HG03575 (cell line): ENCODE measurements around the gene VCPKMT.
"Not testable (repeated sequence)": the region's sequence is repeated elsewhere in the genome, so short reads cannot be mapped to it uniquely, and the experiment has no call there.

Experiments
- ATAC-seq: cut with Tn5 transposase; IDR thresholded peaks from one replicate; pipeline ENCODE4 v1.9.1; 2021; ENCODE audit not compliant: unreplicated experiment, insufficient number of reproducible peaks, low FRiP score; ENCODE audit errors: extremely low read depth

The VCPKMT gene

GRCh38 chr14:50094056-50094755 is 22.2 kb downstream of the VCPKMT start:
- ATAC-seq, result no peak

DNA sequence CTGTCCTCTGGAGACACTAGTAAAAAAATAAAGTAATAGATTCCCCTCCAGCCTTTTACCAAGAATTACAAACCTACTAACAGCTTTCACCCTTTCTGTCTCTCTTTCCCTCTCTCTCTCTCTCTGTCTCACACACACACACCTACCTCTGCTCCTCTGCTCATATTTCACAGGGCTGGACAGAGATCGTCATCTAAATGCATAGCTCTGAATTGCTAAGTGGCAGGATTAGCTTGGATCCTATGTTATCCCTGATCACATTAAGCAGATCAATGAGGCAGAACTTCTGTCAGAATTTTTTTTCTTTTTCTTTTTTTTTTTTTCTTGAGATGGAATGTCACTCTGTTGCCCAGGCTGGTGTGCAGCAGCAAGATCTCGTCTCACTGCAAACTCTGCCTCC is 22.9 kb downstream of the VCPKMT start:
- no peak for ATAC-seq

DNA sequence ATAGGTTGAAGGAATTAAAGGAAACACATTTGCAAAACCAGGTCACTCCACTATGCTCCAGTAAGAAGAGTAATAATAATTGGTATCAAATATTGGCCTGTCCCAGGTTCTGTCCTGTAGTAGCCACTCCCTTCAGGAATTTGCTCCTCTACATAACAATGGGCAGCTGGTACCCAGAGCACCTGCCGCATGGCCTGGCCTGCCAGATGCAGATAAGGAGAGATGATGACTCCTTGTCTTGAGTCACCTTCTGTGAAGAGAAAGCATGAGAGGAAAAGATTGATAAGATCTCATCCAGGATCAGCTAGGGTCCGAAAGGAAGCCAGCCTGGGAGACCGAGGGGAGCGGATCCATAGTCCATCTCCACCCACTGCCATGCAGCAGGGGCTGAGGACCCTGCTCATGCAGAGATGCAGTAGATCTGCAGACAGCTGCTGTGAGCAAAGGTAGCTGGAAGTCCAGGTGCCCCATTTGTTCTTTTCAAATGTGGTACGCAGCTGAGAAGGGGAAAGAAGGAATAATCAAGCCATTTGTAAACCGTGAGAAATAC is 24.3 kb downstream of the VCPKMT start:
- no peak for ATAC-seq

DNA sequence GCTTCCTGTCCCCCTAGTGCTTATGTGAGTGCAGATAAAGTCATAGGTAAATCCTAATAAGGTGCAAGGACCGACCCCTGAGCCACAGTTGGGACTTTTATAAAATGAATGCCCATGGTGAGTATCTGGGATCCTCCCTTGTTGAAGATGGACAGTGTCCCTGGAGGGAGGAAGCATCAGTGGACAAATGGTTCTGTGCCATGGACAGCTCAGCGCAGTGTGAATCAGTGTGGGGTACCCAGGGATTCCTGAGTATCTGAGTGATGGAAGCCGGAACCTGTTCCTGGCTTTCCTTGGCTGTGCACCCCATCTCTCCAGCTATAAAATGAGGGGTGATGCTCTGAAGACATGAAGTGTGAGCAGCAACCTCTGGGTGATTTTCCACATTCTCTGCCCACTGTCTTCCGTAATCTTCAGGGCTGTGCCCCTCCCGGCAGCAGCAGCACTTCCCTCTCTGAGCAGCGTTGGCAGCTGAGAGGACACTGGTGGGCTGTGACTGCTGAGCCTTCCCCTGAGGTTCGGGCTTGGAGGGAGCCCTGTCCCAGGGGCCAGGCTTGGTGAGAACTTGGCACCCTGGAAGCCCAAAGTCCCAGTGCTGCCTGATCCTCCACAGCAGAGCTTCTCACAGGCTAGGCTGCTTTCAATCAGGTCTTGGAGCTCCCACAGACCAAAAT is 25.0 kb downstream of the VCPKMT start:
- ATAC-seq, result no peak

GRCh38 chr14:50089208-50089607 is 27.2 kb downstream of the VCPKMT start:
- no peak for ATAC-seq

GRCh38 chr14:50088731-50089130 is 27.6 kb downstream of the VCPKMT start:
- no peak for ATAC-seq

DNA sequence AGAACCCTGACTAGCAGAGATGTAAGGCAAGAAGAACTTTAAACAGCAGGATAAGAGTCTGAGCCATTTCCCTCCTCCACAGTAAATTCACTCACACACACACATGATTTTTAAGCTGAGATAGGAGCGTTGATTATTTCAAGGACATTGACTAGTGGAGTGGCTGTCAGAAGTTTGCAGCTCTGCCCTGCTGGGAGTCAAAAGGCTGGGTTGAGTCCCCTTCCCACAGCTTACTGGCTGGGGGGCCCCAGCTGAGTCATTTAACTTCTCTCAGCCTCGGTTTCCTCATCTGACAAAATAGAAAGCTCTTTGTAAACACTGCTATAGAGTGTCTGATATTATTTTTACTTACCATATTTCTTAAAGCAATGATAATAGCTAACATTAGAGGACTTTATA is 28.3 kb downstream of the VCPKMT start:
- no peak for ATAC-seq

GRCh38 chr14:50087341-50088116 is 28.8 kb downstream of the VCPKMT start:
- ATAC-seq, result no peak

GRCh38 chr14:50086321-50086711 is 30.1 kb downstream of the VCPKMT start:
- ATAC-seq, result no peak

- peak; percentile 36 for ATAC-seq
Observed at GRCh38 chr14:50085570-50086320, 30.6 kb downstream of the VCPKMT start.

GRCh38 chr14:50084666-50085065 is 31.7 kb downstream of the VCPKMT start:
- ATAC-seq, result no peak

GRCh38 chr14:50083467-50084337 is 32.7 kb downstream of the VCPKMT start:
- ATAC-seq, result peak; percentile 9

DNA sequence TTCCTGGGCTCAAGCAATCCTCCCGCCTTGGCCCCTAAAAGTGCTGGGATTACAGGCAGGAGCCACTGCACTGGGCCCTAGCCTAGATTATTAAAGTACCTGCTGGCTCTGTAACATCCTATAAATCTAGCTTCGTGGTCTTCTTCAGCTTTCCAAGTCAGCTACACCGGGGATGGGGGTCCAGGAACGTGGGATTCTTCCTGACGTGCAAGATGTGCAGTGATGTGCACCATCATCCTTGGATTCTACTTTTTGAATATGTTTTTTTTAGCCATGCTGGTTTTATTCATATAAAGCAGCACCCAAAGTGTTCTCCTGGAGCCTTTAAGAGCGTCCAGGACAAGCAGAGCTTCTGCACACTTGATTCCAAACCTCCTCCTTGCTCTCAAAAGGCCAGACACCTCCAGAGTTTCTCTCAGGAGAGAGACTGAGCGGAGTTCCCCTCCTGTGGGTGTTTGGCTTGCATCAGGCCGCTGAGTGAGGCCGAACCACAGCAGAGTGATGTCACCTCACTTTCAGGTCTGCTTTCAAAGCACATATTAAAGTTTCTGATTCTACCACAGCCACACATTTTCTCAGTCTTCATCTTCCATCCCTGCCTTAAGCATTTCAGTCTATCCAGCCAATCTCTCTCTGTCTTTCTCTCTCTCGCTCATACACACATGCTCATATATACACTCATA is 33.4 kb downstream of the VCPKMT start:
- ATAC-seq, result peak; percentile 39

DNA sequence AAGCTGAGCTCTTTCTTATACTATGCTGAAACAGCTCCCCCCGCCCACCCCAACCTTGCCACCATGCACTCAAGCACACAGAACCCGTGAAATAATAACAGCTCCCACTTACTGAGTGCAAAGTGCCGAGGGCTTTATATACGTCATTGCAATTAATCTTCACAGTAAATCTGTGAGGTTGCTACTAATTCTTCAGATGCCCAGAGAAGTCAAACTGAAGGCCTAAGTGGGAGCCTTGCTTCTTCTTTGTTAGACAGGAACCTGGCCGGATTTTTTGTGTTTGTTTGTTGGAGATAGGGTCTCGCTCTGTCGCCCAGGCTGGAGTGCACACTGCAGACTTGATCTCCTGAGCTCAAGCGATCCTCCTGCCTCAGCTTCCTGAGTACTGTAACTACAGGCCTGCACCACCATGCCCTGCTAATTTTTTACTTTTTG is 34.0 kb downstream of the VCPKMT start:
- ATAC-seq, result no peak

GRCh38 chr14:50079103-50079502 is 37.3 kb downstream of the VCPKMT start:
- ATAC-seq, result not testable (repeated sequence)

- not testable (repeated sequence) for ATAC-seq
Observed at GRCh38 chr14:50073663-50074062, 42.7 kb downstream of the VCPKMT start.

GRCh38 chr14:50072395-50072794 is 44.0 kb downstream of the VCPKMT start:
- ATAC-seq, result no peak
